ENCODE measurements around the gene TNKS1BP1. TPM values are rescaled to one million over a fixed set of nuclear protein-coding genes. Genes with fewer than 3 reads are reported as not detected.
A peak's percentile ranks its signal among the peaks of the same experiment; 100 is the strongest.

Gene TNKS1BP1
- total and polyA plus RNA-seq, 8 donors, result 63.4 to 172 (median 80.8) TPM

- Histone ChIP-seq H3K4me3 (no peak overlapping the region), H3K9me3 (no peaks in the 10 kb centered on the region), H3K4me1 (peaks cover 28 to 40% (median 38%) of the 10 kb centered on the region in 3 donors), H3K36me3 (peaks cover 7 to 31% (median 14%) of the 10 kb centered on the region in 3 donors), H3K27ac (no peak overlapping the region), H3K27me3 (no peaks in the 10 kb centered on the region)
- FAIRE-seq (no peak), ATAC-seq (no peak), DNase-seq (no peak)
- TF ChIP-seq CTCF (IDR thresholded peaks at IDR 0.05), result no peak
- intact Hi-C loops (cut with DNase I), result loop anchor here in 1 of 3 donors (10.0 kb wide), 1 partner anchor 62 kb away; no protein-coding TSS in a partner anchor
- WGBS, 2 donors, result 83% methylated on average over 15 of the region's 15 CpGs
Observed at GRCh38 chr11:57306161-57306876, 18.4 kb downstream of the TNKS1BP1 start.

- peaks cover 14 to 39% (median 22%) of the 10 kb centered on the region in 3 donors for H3K36me3 ChIP-seq
Observed at GRCh38 chr11:57305523-57305922, 19.2 kb downstream of the TNKS1BP1 start.

GRCh38 chr11:57303990-57304579 is 20.7 kb downstream of the TNKS1BP1 start:
- Histone ChIP-seq H3K36me3 (peaks cover 23 to 44% (median 33%) of the 10 kb centered on the region in 3 donors), H3K4me1 (peaks cover 14 to 28% (median 24%) of the 10 kb centered on the region in 3 donors), H3K9me3 (no peaks in the 10 kb centered on the region), H3K27me3 (no peaks in the 10 kb centered on the region), H3K4me3 (no peak overlapping the region), H3K27ac (no peak overlapping the region)
- WGBS, 2 donors, result 38 to 58% methylated on average over 8 of the region's 8 CpGs
- intact Hi-C loops (cut with DNase I), result loop anchor here in 1 of 3 donors (10.0 kb wide), 1 partner anchor 59 kb away; no protein-coding TSS in a partner anchor
- DNase-seq, result peak in 3 of 6 donors; percentile 37 to 67 (median 60)
- ATAC-seq, result peak; percentile 34 to 53 (median 44)
- FAIRE-seq, result no peak
- TF ChIP-seq CTCF (IDR thresholded peaks at IDR 0.05), result no peak

More at GRCh38 chr11:57305523-57305922, 19.2 kb downstream of the TNKS1BP1 start:
- H3K4me3 ChIP-seq, result no peak overlapping the region
- TF ChIP-seq CTCF (IDR thresholded peaks at IDR 0.05), result no peak
- H3K27ac ChIP-seq, result no peak overlapping the region
- H3K4me1 ChIP-seq, result peaks cover 28 to 38% (median 36%) of the 10 kb centered on the region in 3 donors
- H3K27me3 ChIP-seq, result no peaks in the 10 kb centered on the region
- no peaks in the 10 kb centered on the region for H3K9me3 ChIP-seq
- intact Hi-C loops (cut with DNase I), result loop anchor here in 1 of 3 donors (10.0 kb wide), 1 partner anchor 61 kb away; no protein-coding TSS in a partner anchor
- WGBS, 2 donors, result 44 to 49% methylated on average over 8 of the region's 8 CpGs
- DNase-seq, result no peak
- ATAC-seq, result no peak
- no peak for FAIRE-seq

GRCh38 chr11:57303280-57303989 is 21.3 kb downstream of the TNKS1BP1 start:
- ATAC-seq (peak in 1 of 4 donors; percentile 26), FAIRE-seq (no peak), DNase-seq (no peak)
- intact Hi-C loops (cut with DNase I), result loop anchor here in 1 of 3 donors (10.0 kb wide), 1 partner anchor 59 kb away; no protein-coding TSS in a partner anchor
- no peak overlapping the region for H3K27ac ChIP-seq
- H3K27me3 ChIP-seq, result no peaks in the 10 kb centered on the region
- H3K9me3 ChIP-seq, result no peaks in the 10 kb centered on the region
- no peak overlapping the region for H3K4me3 ChIP-seq
- H3K36me3 ChIP-seq, result peaks cover 23 to 49% (median 39%) of the 10 kb centered on the region in 3 donors
- WGBS, 2 donors, result 76 to 82% methylated on average over 17 of the region's 17 CpGs
- H3K4me1 ChIP-seq, result peaks cover 12 to 28% (median 24%) of the 10 kb centered on the region in 3 donors
- TF ChIP-seq CTCF (IDR thresholded peaks at IDR 0.05), result no peak

Data from pancreas (tissue), 10 donors.